ENCODE measurements around the gene FGD3. TPM values are rescaled to one million over a fixed set of nuclear protein-coding genes. Genes with fewer than 3 reads are reported as not detected.

FGD3 gene
- total RNA-seq, 1 experiment from 2014 or later, result 1.8 TPM

DNA sequence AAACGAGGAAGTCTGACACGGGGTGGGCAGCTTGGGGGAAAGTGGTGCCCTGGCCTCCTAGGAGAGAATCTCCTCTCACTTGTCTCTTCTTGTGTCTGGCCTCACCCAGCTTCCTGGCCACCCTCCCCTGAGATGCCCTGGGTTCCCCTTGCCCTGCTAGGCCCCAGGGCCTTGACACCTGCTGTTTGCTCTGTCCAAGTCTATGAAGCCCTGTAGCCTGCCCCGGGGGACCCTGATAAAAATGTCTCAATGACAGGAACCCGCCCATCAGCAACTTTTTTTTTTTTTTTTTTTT, 76.1 kb downstream of the FGD3 start:
- Histone ChIP-seq H3K79me2 (ENCODE audit: insufficient read depth, low read length) (no peaks in the 10 kb centered on the region), H4K8ac (replicated peaks; ENCODE audit: insufficient read length, low read depth, low read length) (no peak overlapping the region), H4K5ac (ENCODE audit: insufficient read length, low read depth, low read length) (no peak overlapping the region), H2AK5ac (ENCODE audit: insufficient read length, low read length) (no peak overlapping the region), H2BK5ac (ENCODE audit: insufficient read length, low read length) (no peak overlapping the region), H4K91ac (ENCODE audit: insufficient read length, low read depth, low read length) (no peak overlapping the region), H3K79me1 (ENCODE audit: insufficient read depth, low read depth, low read length, poor library complexity, severe bottlenecking) (no peaks in the 10 kb centered on the region), H3K23me2 (ENCODE audit: insufficient read length, low read depth, low read length, poor library complexity, severe bottlenecking) (no peaks in the 10 kb centered on the region), H2BK15ac (ENCODE audit: low read depth, low read length) (no peak overlapping the region), H3K9me3 (ENCODE audit: control insufficient read depth, low read depth, low read length) (no peaks in the 10 kb centered on the region), H3K27me3 (ENCODE audit: insufficient read depth, low read length) (no peaks in the 10 kb centered on the region), H3K18ac (ENCODE audit: insufficient read length, low read depth, low read length) (no peak overlapping the region), H3K4ac (ENCODE audit: low read depth, low read length) (no peak overlapping the region), H2BK120ac (ENCODE audit: low read depth, low read length, poor library complexity, severe bottlenecking) (no peak overlapping the region), H2AFZ (ENCODE audit: low read length) (no peak overlapping the region), H3K23ac (ENCODE audit: insufficient read length, low read depth, low read length) (no peak overlapping the region), H3K9ac (ENCODE audit: extremely low read depth, insufficient read length, low read length) (no peak overlapping the region), H3K14ac (ENCODE audit: insufficient read depth, low read length) (no peak overlapping the region), H3K4me1 (ENCODE audit: insufficient read depth, low read length) (no peaks in the 10 kb centered on the region; the same call in 1 of the 2 replicates), H3T11ph (ENCODE audit: low read length) (no peak overlapping the region), H2BK12ac (ENCODE audit: insufficient read length, low read depth, low read length) (no peak overlapping the region), H4K20me1 (ENCODE audit: control insufficient read depth, insufficient read depth, insufficient read length) (no peaks in the 10 kb centered on the region), H3K4me2 (ENCODE audit: insufficient read depth, insufficient read length, low read length) (no peak overlapping the region), H2BK20ac (ENCODE audit: low read depth, low read length, poor library complexity, severe bottlenecking) (no peak overlapping the region), H3K27ac (ENCODE audit: insufficient read length, low read depth, low read length) (no peak overlapping the region), H3K56ac (ENCODE audit: insufficient read length, low read depth, low read length) (no peak overlapping the region)
- Mint-ChIP-seq H3K27ac (no peak overlapping the region), H3K9me3 (no peaks in the 10 kb centered on the region), H3K36me3 (ENCODE audit: insufficient read depth in 1 of 3, low read depth in 3 of 3) (0 out of 7 replicates have a peak, but pooled peaks cover 0 to 2% (median 0%) of the 10 kb centered on the region in 3 experiments), H3K4me3 (no peak overlapping the region), H3K4me1 (peaks cover 7 to 9% of the 10 kb centered on the region in 2 experiments), H3K27me3 (ENCODE audit: low read depth) (no peaks in the 10 kb centered on the region)
- TF ChIP-seq, protein P1, sequence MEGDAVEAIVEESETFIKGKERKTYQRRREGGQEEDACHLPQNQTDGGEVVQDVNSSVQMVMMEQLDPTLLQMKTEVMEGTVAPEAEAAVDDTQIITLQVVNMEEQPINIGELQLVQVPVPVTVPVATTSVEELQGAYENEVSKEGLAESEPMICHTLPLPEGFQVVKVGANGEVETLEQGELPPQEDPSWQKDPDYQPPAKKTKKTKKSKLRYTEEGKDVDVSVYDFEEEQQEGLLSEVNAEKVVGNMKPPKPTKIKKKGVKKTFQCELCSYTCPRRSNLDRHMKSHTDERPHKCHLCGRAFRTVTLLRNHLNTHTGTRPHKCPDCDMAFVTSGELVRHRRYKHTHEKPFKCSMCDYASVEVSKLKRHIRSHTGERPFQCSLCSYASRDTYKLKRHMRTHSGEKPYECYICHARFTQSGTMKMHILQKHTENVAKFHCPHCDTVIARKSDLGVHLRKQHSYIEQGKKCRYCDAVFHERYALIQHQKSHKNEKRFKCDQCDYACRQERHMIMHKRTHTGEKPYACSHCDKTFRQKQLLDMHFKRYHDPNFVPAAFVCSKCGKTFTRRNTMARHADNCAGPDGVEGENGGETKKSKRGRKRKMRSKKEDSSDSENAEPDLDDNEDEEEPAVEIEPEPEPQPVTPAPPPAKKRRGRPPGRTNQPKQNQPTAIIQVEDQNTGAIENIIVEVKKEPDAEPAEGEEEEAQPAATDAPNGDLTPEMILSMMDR (conservative IDR thresholded peaks at IDR 0.05), result no peak
- WGBS (ENCODE audit: extremely low coverage, insufficient read length, low lambda C conversion rate), result no CpG with 5 or more reads among the region's 4 CpGs
- no peak for DNase-seq
